Stimulated activated CD4-positive, alpha-beta T cell treated with anti-CD3 and anti-CD28 coated beads, Interleukin-15, amount 100 ng/mL, for 1 hour (primary cell): ENCODE results near the gene F2RL1.
"Not testable (repeated sequence)": the region's sequence is repeated elsewhere in the genome, so short reads cannot be mapped to it uniquely, and the experiment has no call there.

Experiments used
- DNase-seq, 2 donors: peaks; one replicate each; pipeline ENCODE4 v3.0.0-alpha.2; 2020; ENCODE audit warnings: low read depth in 1 of 2, low spot score in 1 of 2

Gene F2RL1

DNA sequence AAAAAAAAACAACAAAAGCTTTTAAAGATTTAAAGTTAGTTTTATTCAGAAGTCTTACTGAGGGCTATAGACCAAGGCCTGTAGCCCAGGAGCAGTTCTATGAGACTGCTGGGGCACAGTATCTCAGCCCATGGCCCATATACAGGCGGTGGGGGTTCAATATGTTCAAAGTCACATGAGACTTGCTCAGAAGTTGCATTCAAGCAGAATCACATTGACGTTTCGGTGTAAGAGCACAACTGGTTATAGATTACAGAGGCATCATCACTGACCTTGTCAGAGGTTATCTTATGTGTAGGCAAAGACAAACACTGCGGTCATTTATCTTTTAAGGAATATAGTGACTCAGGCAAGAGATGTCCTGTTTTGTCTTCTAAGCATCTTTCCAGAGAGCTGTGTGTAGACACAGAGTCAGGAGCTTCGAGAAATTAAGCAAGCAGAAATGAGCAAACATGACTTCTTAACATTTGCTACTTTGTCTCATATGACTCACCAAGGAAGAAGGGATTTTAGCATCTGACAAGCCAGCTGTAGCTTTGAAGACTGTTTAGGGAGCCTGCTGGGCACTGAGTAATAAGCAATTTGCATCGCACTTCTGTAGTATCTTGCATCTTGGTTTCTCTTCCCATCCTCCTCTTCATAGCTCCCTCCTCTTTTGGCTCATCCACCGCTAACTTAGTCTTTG, 12.9 kb upstream of the F2RL1 start:
- no peak for DNase-seq

DNA sequence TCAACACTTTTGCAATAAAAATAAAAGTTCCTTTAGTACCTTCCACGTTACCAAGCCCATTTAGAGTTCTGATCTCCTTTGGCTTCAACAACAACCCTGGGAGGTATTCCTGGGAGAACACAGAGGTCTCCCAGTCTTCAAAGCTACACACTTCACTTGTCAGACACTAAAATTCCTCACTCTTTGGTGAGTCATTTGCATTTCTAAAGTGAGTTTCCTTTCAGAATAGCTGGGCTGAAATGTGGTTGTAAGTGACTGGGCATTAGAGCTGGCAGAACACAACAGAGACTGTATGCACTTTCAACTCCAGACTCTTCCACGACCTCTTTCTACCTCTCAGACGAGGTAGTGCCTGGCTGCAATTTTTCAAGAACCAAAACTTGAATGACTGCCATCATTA, 11.5 kb upstream of the F2RL1 start:
- DNase-seq = no peak

DNA sequence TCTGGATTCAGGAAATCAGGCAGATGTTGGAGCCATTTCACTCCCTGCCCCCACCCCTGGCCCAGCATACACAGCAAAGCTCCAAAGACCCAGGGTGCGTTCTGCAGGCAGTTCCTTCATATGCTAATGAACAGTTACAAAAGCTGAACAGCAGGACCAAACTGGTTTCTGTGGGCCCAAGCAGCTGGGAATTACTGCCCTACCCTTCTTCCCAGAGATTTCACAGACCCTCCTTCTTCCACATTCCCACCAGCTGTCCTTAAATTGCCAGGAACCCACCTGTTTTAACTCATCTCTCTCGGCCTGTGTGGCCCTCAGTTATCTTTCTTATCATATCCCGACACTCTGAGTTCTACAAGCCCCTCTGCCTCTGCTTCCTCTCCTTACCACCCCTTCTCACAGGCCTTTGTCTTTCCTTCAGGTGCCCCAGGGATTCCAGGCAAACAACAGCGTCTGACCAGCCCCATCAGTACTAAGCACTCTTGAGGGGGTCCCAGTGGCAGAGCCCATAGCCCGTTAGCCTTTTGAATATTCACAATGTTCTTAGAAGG, 10.6 kb upstream of the F2RL1 start:
- DNase-seq = no peak

DNA sequence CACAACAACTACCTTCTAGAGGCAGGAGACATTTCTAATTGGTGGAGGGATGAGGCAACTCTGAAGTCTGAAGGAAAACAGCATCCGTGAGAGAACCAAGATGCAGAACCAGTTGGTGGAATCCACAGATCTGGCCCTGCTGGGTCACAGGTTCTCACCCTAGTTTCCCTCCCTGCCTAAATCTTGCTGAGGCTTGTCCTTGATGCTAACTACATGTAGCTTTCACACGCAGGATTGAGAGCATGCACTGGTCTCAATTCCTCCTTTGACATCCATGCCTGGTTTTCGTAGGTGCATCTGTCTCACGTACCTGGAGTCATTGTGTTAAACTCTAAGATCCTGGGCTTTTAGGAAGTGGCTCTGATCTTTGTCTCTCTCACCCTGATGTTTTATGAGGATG, 9.7 kb upstream of the F2RL1 start:
- DNase-seq = no peak

DNA sequence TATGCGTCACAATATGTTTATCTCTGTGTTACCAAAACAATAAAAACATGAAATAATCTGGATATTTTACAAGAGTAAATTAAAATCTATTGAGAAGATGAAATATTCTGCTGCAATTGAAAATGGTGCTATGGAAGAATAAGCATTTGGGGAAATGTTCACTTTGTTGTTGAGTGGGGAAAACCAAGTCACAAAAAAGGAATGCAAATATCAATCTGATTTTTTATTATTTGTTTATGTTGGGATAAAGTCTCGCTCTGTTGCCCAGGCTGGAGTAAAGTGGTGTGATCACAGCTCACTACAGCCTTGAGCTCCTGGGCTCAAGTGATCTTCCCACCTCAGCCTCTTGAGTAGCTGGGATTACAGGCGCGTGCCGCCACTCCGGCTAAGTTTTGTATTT, 8.6 kb upstream of the F2RL1 start:
- DNase-seq = no peak

DNA sequence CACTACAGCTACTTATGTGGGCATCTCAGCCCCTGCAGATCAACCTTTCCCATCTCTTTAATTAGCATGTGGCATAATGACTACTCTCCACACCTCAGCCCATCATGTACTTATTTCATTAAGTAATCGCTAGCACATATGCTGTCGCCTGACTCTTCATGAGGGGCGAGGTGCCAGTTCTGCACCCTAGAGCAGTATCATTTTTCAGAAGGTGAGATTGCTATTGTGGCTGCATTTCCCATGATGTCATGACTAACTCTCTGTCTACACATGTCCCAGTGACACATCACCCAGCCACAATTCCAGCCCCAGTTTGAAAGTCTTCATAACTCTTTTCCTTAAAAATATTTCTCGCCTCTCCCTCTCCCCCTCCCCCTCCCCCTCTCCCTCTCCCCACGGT, 7.6 kb upstream of the F2RL1 start:
- DNase-seq = no peak

DNA sequence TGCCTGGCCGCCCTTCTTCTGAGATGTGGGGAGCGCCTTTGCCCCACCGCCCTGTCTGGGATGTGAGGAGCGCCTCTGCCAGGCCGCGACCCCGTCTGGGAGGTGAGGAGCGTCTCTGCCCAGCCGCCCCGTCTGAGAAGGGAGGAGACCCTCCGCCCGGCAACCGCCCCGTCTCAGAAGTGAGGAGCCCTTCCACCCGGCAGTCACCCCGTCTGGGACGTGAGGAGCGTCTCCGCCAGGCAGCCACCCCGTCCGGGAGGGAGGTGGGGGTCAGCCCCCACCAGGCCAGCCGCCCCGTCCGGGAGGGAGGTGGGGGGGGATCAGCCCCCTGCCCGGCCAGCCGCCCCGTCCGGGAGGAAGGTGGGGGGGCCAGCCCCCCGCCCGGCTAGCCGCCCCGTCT, 6.6 kb upstream of the F2RL1 start:
- DNase-seq = not testable (repeated sequence)

DNA sequence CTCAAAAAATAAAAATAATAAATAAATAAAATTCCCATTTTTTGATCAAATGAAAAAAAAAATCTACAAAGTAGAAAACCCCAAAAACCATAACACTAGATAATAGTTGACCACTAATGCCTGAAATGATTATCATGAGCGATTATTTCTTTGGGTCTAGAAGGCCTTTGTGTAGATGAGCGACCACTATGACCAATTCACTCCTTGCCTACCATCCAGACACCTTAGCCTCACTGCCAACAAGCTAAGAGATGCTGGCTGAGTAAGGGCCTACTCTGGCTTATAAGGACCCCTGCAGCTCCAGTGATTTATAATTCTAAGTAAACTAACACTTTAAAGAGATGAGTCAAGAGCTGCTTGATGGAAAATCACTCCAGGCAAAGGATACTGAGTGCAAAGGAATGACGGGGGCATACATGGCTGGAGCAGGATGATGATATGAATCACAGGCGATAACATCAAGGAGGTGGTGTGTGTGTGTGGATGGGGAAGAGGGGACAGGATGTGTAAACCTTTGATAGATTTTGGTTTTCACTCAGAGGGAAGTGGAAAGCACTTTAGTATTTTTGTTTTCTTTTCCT, 4.8 kb upstream of the F2RL1 start:
- no peak for DNase-seq

DNA sequence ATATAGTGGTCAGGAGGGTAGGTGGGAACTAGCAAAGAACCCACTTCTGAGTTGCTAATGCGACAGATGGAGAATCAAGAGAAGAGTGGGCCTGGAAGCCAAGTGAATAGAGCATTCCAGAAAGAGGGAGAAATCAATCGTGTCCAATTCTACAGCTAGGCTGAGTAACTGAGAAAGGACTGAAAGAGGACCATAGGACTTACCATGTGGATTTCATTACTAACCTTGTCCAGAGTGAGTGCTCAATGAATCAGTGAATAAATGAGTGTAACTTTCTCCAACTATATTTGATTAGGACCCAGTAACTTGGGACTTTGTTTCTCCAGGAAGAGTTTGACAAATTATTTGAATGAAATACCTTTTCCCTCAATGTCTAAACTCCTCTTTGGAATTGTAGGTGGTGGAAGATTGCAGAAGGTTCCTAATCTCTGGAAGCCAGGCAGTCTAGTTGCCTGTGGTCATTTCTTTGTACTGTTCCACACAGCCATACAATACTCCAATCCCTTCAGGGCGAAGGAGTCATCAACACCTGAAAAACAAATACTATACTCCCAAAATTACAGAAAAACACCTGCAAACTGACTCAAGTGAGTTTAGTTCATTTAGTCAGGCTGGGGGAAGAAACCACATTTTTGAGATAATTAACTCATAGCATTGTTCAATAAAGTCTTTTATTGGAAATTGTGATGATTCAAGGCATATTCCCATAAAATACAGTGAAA, 2.6 kb upstream of the F2RL1 start:
- no peak for DNase-seq

DNA sequence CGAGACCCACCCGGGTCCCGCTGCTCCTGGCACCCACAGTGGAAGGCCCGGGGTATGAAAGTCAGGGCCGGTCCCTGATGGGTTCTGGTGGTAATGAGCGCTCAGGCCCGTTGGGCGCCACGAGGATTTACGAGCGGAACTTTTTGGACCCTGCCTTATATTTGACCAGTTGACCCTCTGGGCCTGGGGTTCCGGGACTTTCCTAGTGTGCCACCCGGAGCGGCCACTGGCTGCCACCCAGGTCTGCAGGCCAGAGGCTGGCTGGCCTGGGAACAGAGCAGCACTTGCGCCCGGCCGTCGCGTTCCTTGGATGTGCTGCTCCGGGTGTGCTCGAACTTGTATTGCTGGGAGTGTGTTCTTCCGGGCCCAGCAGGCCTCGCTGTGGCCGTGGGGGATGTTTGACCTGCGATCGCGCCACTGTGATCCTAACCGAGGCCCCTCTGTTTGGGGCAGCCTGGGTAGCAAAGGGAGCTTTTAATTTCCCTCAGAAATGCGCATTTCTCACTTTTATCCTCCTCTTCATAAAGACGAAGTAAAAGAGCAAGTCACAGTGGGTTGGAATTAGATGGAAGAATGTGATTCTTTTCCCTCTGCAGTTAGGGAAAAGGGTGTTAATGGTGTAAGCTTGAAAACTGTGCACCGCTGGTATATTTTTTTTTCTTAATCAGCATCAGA, 1.2 kb downstream of the F2RL1 start:
- no peak for DNase-seq

DNA sequence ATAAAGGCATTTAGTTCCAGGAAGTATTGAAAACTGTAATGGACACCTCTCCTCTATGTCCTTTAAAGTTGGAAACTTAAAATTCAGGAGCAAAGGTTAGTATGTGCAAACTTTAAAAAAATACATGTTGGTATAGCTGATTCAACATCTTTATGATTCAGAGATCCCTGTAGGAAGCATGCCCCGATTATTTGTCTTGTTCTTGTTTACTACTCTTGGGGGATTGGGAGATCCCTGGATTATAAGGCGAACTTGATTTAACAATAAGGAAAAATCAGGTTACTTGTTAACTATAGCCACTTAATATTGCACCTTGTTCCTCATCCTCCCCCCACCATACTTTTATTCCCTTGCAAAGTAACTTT, 1.7 kb downstream of the F2RL1 start:
- no peak for DNase-seq

DNA sequence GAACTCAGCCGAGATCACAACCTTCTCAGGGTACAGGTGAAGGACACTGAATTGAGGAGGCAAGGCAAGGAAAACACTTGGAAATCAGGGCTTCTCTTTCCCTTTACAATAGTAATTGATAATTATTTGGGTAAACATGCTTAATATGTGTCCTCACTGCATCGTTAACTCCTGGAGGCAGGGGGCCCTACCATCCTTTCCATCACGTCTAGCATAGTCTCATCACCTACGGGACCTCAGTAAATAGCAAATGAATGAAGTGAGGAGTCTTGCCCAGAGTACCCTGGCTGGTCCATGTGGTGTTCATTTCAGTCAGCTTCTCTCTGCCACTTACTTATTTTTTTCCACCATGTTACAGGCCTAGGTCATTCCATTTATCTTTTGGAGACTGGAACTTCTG, 2.3 kb downstream of the F2RL1 start:
- no peak for DNase-seq

DNA sequence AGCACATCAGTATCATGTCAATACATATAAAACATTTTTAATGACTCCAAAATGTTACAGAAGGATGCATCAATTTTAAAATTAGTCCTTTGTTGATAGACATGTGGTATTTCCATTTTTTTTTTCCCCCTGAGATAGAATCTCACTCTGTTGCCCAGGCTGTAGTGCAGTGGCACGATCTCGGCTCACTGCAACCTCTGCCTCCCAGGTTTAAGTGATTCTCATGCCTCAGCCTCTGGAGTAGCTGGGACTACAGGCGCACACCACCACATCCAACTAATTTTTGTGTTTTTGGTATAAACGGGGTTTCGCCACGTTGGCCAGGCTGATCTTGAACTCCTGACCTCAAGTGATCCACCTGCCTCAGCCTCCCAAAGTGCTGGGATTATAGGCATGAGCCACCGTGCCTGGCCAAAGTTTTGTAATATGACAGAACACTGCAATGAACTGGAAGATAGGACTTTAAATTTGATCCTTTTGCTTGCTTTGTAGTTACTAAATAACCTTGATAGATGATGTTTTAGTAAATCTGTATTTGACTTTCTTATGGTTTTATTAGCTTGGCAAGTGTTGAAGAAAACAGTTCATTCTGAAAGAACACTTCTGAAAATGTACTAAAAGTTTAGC, 3.4 kb downstream of the F2RL1 start:
- DNase-seq = not testable (repeated sequence)

DNA sequence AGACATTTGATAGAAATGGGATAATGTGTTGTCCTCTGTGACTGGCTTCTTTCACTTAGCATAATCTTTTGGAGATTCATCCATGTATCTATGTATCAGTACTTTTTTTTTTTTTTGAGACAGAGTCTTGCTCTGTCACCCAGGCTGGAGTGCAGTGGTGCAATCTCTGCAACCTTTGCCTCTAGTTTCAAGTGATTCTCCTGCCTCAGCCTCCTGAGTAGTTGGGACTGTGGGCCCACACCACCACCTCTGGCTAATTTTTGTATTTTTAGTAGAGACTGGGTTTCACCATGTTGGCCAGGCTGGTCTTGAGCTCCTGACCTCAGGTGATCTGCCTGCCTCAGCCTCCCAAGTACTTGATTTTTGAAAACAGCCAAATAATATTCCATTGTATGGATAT, 7.6 kb downstream of the F2RL1 start:
- not testable (repeated sequence) for DNase-seq

DNA sequence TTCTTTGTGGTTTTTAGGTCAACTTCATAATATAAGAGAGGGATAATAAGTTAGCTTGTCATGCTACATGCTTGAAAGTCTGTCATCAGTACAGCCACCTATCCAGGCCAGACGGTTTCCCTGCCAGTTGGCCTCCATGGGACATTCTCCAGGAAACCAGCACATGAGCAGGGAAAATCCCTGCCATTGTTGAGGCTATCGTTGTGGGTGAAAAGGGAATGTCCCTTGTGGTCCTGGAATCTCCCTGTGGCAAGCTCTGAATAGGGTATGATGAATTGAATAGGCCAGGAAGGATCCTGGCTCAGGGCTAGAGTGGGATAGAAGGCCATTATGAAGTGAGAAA, 12.3 kb downstream of the F2RL1 start:
- no peak for DNase-seq

DNA sequence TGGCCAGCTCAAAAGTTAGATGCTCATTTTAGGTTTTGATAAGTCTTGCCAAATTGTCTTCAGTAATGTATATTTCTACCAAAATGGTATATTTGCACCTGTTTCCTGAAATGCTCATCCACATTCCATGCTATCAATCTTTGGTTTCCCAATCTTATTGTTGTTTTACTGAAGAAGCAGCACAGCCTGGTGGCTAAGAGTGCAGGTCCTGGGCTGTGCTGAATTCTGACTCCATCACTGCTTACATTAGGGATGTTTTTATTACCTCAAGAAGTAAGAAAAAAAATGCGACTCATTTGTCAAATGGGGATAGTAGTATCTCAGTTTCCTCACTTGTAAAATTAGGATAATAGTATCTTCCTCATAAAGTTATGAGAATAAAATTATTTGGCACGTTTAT, 17.4 kb downstream of the F2RL1 start:
- no peak for DNase-seq

DNA sequence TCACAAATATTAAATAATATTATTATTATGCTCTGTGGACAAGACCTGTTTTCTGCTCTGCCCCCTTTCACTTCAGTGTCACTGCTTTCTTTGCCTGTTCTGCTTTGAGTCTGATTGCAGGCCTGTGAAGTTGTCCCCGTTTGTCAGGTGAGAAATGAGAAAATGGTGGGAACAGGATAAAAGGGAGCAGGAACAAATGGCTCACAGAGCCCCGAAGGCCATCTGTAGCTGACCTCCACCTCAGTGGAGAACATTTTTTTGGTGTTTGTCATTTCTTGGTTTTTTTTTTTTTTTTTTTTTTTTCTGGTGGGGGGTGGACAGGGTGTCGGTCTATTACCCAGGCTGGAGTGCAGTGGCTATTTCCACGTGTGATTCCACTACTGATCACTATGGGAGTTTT, 17.8 kb downstream of the F2RL1 start:
- DNase-seq = no peak

DNA sequence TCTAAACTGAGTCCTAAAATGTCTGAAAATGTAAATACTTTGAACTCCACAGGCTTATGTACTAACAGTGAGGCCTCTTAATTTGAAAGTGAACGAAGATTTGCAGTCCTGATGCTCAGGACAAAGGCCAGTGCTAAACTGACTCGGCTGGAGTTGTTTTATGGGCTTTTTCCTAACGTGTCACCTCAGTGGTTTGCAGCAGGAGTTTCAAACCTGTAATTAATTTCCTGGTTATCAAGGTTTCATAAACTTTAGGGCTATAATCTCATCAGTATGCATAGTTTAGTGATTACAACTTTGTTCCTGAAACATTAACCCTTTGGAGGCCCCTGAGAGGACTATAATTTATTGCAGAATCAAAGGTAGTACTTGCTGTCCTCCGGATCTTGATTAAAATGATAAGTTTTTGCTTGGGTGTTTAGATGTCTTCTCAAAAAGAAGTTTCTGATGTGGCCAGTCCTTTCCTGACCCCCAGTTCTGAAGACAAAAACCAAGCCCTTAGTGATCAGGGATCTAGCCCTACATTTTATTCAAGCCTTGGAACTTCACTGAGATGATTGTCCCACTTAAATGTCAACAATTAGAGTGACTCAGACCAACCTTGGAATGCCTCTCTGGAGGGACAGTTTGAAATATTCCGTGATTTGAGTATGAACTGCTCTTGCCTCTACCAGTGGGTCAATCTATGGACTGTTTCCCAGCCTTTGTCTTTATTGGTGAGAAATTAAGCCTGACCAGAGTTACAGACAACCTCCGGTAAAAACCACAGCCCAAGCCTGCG, 19.8 kb downstream of the F2RL1 start:
- DNase-seq = no peak

DNA sequence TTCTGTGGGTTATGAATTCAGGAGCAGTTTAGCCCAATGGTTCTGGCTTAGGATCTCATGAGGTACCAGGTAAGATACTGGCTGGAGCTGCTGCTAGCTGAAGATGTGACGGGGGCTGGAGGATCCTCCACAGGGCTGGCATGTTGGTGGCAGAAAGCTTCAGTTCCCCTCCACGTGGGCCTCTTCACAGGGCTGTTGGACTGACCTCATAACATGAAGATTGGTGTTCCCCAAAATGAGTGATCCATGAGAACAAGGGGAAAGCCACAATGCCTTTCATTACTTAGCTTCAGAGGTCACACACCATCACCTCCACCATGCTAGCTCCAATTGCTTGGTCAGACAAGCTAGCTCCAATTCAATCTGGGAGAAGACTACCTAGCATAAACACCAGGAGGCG, 22.5 kb downstream of the F2RL1 start:
- DNase-seq = no peak

DNA sequence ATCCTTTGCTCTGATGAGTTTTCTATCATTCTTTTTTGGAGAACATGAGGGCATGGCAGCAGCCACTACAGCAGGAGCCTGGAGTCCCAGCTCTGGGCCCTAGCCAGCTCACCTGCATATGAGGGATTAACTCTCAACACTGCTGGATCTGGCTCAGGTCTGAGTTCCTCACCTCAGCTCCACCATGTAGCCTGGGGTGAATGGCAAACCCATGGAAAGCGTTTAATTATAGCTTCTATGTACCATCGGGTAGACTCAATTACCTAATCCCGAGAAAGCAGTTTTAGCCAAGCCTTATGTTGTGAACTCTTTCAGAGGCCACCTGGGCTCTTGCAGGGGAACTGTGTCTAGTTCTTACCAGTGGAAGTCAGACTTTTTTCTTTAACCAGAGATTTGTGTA, 27.1 kb downstream of the F2RL1 start:
- no peak for DNase-seq
